Heart right ventricle (tissue), 16 donors: Measurements from ENCODE around the gene SCP2. TPM values are rescaled to one million over a fixed set of nuclear protein-coding genes. Genes with fewer than 3 reads are reported as not detected.

Experiments used
- ATAC-seq, 8 donors: fragments of 200-7000 bp; cut with Tn5 transposase; one replicate each; pipeline ENCODE4 v1.9.1; 2020; ENCODE audit warnings: mild to moderate bottlenecking in 8 of 8, moderate library complexity in 8 of 8, moderate number of reproducible peaks in 1 of 8
- DNase-seq, 2 donors: peaks; one replicate each; pipeline ENCODE4 v3.0.0-alpha.2; 2020
- H3K27ac ChIP-seq, 10 donors: fragments of 200-600 bp; sonication (generic) in 2 of 10; one replicate each; pipeline versions ENCODE4 v1.5.0 to v1.8.0; 2020 to 2022; ENCODE audit warnings: mild to moderate bottlenecking in 3 of 10
- H3K27me3 ChIP-seq, 7 donors: fragments of 200-600 bp; one replicate each; pipeline ENCODE4 v1.8.0; 2021 to 2022; ENCODE audit warnings: mild to moderate bottlenecking in 2 of 7
- H3K36me3 ChIP-seq, 9 donors: fragments of 200-600 bp; sonication (generic) in 1 of 9; one replicate each; pipeline versions ENCODE4 v1.5.0 to v1.8.0; 2020 to 2022; ENCODE audit warnings: mild to moderate bottlenecking in 2 of 9
- H3K4me1 ChIP-seq, 9 donors: fragments of 200-600 bp; sonication (generic) in 1 of 9; one replicate each; pipeline versions ENCODE4 v1.5.0 to v1.8.0; 2020 to 2022; ENCODE audit warnings: mild to moderate bottlenecking in 4 of 9
- H3K4me3 ChIP-seq, 10 donors: fragments of 200-600 bp; sonication (generic) in 2 of 10; one replicate each; pipeline versions ENCODE4 v1.5.0 to v1.8.0; 2020 to 2022; ENCODE audit warnings: mild to moderate bottlenecking in 7 of 10, moderate library complexity in 2 of 10
- H3K9me3 ChIP-seq, 11 donors: fragments of 200-600 bp in 10 of 11; sonication (generic) in 2 of 11; one replicate each; pipeline versions ENCODE4 v1.5.0 to v1.8.0; 2013 to 2022; ENCODE audit warnings: mild to moderate bottlenecking in 2 of 11, control low read depth in 1 of 11, moderate library complexity in 1 of 11
- CTCF ChIP-seq, 9 donors: fragments of 200-600 bp; sonication (generic) in 2 of 9; IDR thresholded peaks; one replicate each; pipeline versions ENCODE4 v1.5.0 to v1.8.0; 2021 to 2022; ENCODE audit warnings: antibody characterized with exemption in 9 of 9, mild to moderate bottlenecking in 5 of 9, moderate library complexity in 1 of 9
- WGBS, 2 donors: extraction: QIAGEN DNeasy Blood & Tissue Kit; methylation state at CpG; one replicate each; pipeline ENCODE4 v1.1.7; 2013; ENCODE audit warnings: inconsistent platforms in 1 of 2; 5-methylcytosine and 5-hydroxymethylcytosine counted together
- intact Hi-C, 10 donors: fragments of 100-400 bp; cut with DNase I; formaldehyde crosslinking; loops; one replicate each; pipeline versions ENCODE4 v1.11.1 to v1.14.2; 2022
- polyA plus RNA-seq, 2 donors: library from polyadenylated mRNA; stranded (reverse); fragments of 200-250 nt; gene quantifications; one replicate each; pipeline ENCODE4 v1.2.3, GENCODE V29; 2013
- total RNA-seq, 10 donors: library from RNA; stranded (reverse); fragmentation: NEBNext Ultra II Directional in 3 of 10; extraction: Animal tissue kit (Norgen Biotek cat#: 25700) in 3 of 10; gene quantifications; one replicate each; pipeline versions ENCODE4 v1.2.1 to v1.2.4, GENCODE V29; 2021 to 2023
- donor health status: Arrhythmogenic right ventricular cardiomyopathy.
- donor health status: ischemic (EF 13 %, LVEDD 7.1; RV severe dilation, severe dysfunction).
- donor health status: healthy with polysubstance abuse.
- donor health status: DM: no; HTN: yes; CAD: no.
- donor health status: DM: no; HTN: no; CAD: no.
- donor health status: ischemic (EF 25% LVEDD 6.9; RV normal size, moderate dysfunction).
- donor health status: ischemic (EF 25% LVEDD 5.7; RV mildly dilated, moderate dysfunction).
- donor health status: healthy.
- donor health status: DM: yes; HTN: yes; CAD: no.
- donor health status: Ischemic cardiomyopathy.
- donor health status: ischemic (EF 35%, LVEDD 5.7; RV mildly dilated, moderate dysfunction).
- donor health status: nonischemic (EF 11% LVEDD 7.7; RV severe dilation, severe dysfunction).
- donor health status: DM: yes; HTN: yes; CAD: no.
- donor health status: PGD.
- donor health status: ischemic (EF 29% LVEDD 5.4; RV normal size, mild dysfunction).
- donor health status: nonischemic (EF 23%, LVEDD 6.1; RV moderate dilation, normal function).

Gene SCP2
- total and polyA plus RNA-seq, 12 donors, result 82.3 to 149 (median 126) TPM

- Histone ChIP-seq H3K4me3 (no peak overlapping the region), H3K27ac (no peak overlapping the region), H3K27me3 (no peaks in the 10 kb centered on the region), H3K9me3 (no peaks in the 10 kb centered on the region), H3K4me1 (peaks cover 0 to 35% (median 12%) of the 10 kb centered on the region in 9 donors), H3K36me3 (peaks cover 0 to 38% (median 0%) of the 10 kb centered on the region in 9 donors)
- WGBS, 2 donors, result 66 to 74% methylated on average over 8 of the region's 8 CpGs
- intact Hi-C loops, result loop anchor here in 5 of 10 donors (10.0 kb wide), 3 partner anchors 51 to 271 kb away; no protein-coding TSS in a partner anchor
- DNase-seq (no peak), ATAC-seq (no peak)
- no peak for TF ChIP-seq CTCF (IDR thresholded peaks at IDR 0.05)
Observed at GRCh38 chr1:52913537-52913936, 13.5 kb upstream of the SCP2 start.

GRCh38 chr1:52914463-52914862, 12.6 kb upstream of the SCP2 start:
- no peak overlapping the region for H3K4me3 ChIP-seq
- WGBS, 2 donors, result 73 to 75% methylated on average over 5 of the region's 5 CpGs
- ATAC-seq (no peak), DNase-seq (no peak)
- no peaks in the 10 kb centered on the region for H3K27me3 ChIP-seq
- H3K36me3 ChIP-seq, result peaks cover 0 to 30% (median 0%) of the 10 kb centered on the region in 9 donors
- no peaks in the 10 kb centered on the region for H3K9me3 ChIP-seq
- no peak for TF ChIP-seq CTCF (IDR thresholded peaks at IDR 0.05)
- peaks cover 0 to 35% (median 12%) of the 10 kb centered on the region in 9 donors for H3K4me1 ChIP-seq
- H3K27ac ChIP-seq, result no peak overlapping the region
- intact Hi-C loops, result loop anchor here in 5 of 10 donors (10.0 kb wide), 3 partner anchors 50 to 270 kb away; no protein-coding TSS in a partner anchor

- Histone ChIP-seq H3K27me3 (peaks cover 0 to 1% (median 0%) of the 10 kb centered on the region in 7 donors), H3K4me3 (no peak overlapping the region), H3K27ac (peak overlapping the region in 3 of 10 donors; percentile 13 to 50 (median 39)), H3K36me3 (peaks cover 0 to 24% (median 0%) of the 10 kb centered on the region in 9 donors), H3K9me3 (no peaks in the 10 kb centered on the region), H3K4me1 (peaks cover 0 to 39% (median 16%) of the 10 kb centered on the region in 9 donors)
- intact Hi-C loops, result loop anchor here in 5 of 10 donors (10.0 kb wide), 3 partner anchors 49 to 269 kb away; no protein-coding TSS in a partner anchor
- WGBS, 2 donors, result 95% methylated on average over 2 of the region's 2 CpGs
- ATAC-seq, result peak in 1 of 8 donors; percentile 23
- no peak for DNase-seq
- TF ChIP-seq CTCF (IDR thresholded peaks at IDR 0.05), result no peak
Observed at GRCh38 chr1:52915211-52915854, 11.7 kb upstream of the SCP2 start.

- WGBS, 2 donors, result 64 to 68% methylated on average over 7 of the region's 7 CpGs
- Histone ChIP-seq H3K4me1 (peaks cover 0 to 41% (median 16%) of the 10 kb centered on the region in 9 donors), H3K27me3 (peaks cover 0 to 5% (median 0%) of the 10 kb centered on the region in 7 donors), H3K9me3 (no peaks in the 10 kb centered on the region), H3K4me3 (no peak overlapping the region), H3K36me3 (peaks cover 0 to 19% (median 0%) of the 10 kb centered on the region in 9 donors), H3K27ac (peak overlapping the region in 6 of 10 donors; percentile 13 to 64 (median 53))
- no peak for TF ChIP-seq CTCF (IDR thresholded peaks at IDR 0.05)
- no peak for ATAC-seq
- intact Hi-C loops, result loop anchor here in 5 of 10 donors (10.0 kb wide), 3 partner anchors 49 to 269 kb away; no protein-coding TSS in a partner anchor
- DNase-seq, result no peak
Observed at GRCh38 chr1:52915855-52916220, 11.2 kb upstream of the SCP2 start.
